WTC11 (cell line): ENCODE results near the gene MCEMP1.

Experiments used
- CTCF ChIP-seq: fragments of 200-600 bp; IDR thresholded peaks from 2 replicates; pipeline ENCODE4 v1.8.0; 2022; ENCODE audit warnings: antibody characterized with exemption
- ELF4 ChIP-seq: sonication (generic); formaldehyde crosslinking; IDR thresholded peaks from 2 replicates; pipeline ENCODE4 v1.8.1; 2022; ENCODE audit warnings: low read depth, mild to moderate bottlenecking, moderate library complexity, missing genetic modification reagents
- FOXJ3 ChIP-seq: sonication (generic); formaldehyde crosslinking; IDR thresholded peaks from 2 replicates; pipeline ENCODE4 v1.9.0; 2021; ENCODE audit warnings: missing genetic modification reagents, mild to moderate bottlenecking, borderline replicate concordance
- JUN ChIP-seq: sonication (generic); formaldehyde crosslinking; IDR thresholded peaks from 2 replicates; pipeline ENCODE4 v1.8.0; 2023; ENCODE audit warnings: mild to moderate bottlenecking, missing genetic modification reagents
- NR3C1 ChIP-seq: sonication (generic); formaldehyde crosslinking; conservative IDR thresholded peaks from 2 replicates; pipeline ENCODE4 v1.8.1; 2023; ENCODE audit warnings: low read depth, mild to moderate bottlenecking, missing genetic modification reagents
- TF ChIP-seq, protein P1 (sequence below): sonication (generic); formaldehyde crosslinking; IDR thresholded peaks from 2 replicates; pipeline ENCODE4 v1.8.1; 2023; ENCODE audit warnings: mild to moderate bottlenecking, missing genetic modification reagents, moderate library complexity
- TF ChIP-seq, protein P2 (sequence below): sonication (generic); formaldehyde crosslinking; IDR thresholded peaks from 2 replicates; pipeline ENCODE4 v1.8.1; 2023; ENCODE audit warnings: mild to moderate bottlenecking, moderate library complexity, missing genetic modification reagents

GRCh38 chr19:7639863-7640348, 37.0 kb upstream of the MCEMP1 start:
- TF ChIP-seq, protein P1, sequence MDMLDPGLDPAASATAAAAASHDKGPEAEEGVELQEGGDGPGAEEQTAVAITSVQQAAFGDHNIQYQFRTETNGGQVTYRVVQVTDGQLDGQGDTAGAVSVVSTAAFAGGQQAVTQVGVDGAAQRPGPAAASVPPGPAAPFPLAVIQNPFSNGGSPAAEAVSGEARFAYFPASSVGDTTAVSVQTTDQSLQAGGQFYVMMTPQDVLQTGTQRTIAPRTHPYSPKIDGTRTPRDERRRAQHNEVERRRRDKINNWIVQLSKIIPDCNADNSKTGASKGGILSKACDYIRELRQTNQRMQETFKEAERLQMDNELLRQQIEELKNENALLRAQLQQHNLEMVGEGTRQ, result no peak
- TF ChIP-seq CTCF, result no peak
- TF ChIP-seq, protein P2, sequence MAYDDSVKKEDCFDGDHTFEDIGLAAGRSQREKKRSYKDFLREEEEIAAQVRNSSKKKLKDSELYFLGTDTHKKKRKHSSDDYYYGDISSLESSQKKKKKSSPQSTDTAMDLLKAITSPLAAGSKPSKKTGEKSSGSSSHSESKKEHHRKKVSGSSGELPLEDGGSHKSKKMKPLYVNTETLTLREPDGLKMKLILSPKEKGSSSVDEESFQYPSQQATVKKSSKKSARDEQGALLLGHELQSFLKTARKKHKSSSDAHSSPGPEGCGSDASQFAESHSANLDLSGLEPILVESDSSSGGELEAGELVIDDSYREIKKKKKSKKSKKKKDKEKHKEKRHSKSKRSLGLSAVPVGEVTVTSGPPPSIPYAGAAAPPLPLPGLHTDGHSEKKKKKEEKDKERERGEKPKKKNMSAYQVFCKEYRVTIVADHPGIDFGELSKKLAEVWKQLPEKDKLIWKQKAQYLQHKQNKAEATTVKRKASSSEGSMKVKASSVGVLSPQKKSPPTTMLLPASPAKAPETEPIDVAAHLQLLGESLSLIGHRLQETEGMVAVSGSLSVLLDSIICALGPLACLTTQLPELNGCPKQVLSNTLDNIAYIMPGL (CRISPR knock-in tag), result no peak
- TF ChIP-seq FOXJ3 (CRISPR knock-in tag), result no peak
- TF ChIP-seq ELF4 (CRISPR knock-in tag), result no peak
- no peak for TF ChIP-seq JUN (CRISPR knock-in tag)
- no peak for TF ChIP-seq NR3C1
